GM12865 (cell line): ENCODE data around the gene HDAC7.

Experiments
- DNase-seq: peaks from one replicate; pipeline ENCODE4 v3.0.0; 2010; ENCODE audit warnings: low read depth
- H3K4me3 ChIP-seq: 2 replicates; pipeline ENCODE4 v1.5.1; 2011; ENCODE audit warnings: mild to moderate bottlenecking, low read depth, low read length, control low read depth
- TF ChIP-seq, protein P1 (sequence below): IDR thresholded peaks from 2 replicates; pipeline ENCODE4 v1.5.1; 2011; ENCODE audit warnings: low read length, control low read depth, low read depth, inconsistent platforms; ENCODE audit not compliant: insufficient read depth; ENCODE audit errors: missing control alignments

HDAC7 gene

DNA sequence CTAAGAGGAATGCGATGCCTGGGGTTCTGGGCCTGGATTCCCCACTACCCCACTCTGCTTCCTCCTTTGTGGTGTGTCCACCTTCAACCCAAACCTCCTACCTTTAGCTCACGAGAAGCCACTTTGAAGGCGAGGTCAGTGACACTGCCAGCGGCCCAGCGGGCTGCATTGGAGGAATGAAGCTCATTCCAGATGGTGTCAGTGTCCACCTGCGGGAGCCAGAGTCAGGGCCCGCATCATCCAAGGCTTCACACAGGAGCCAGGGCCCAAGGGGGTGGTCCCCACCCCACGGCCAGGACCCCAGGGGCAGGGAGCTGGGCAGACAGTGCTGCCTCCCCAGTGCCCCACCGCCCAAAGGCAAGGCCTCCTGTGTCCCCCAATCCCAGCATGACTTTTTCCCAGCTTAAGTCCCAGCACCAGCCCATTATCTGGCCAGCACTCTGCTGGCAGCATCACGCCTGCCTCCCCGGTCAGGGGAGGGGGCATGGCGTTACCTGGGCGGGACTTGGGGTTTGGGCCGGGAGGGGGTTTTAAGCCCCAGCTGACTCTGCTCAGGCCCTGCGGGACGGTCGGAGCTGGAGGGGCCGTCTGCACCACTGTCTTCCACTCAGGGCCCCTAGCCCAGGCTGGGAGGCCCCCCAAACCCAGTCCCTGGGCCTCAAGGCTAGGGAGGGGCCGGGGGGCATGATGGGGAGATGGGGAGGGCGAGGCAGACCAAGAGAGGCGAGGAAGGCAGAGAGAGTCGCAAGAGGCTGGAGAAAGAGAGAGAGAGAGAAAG lies 29.8 kb downstream of the HDAC7 start:
- no peak for DNase-seq
- TF ChIP-seq, protein P1, sequence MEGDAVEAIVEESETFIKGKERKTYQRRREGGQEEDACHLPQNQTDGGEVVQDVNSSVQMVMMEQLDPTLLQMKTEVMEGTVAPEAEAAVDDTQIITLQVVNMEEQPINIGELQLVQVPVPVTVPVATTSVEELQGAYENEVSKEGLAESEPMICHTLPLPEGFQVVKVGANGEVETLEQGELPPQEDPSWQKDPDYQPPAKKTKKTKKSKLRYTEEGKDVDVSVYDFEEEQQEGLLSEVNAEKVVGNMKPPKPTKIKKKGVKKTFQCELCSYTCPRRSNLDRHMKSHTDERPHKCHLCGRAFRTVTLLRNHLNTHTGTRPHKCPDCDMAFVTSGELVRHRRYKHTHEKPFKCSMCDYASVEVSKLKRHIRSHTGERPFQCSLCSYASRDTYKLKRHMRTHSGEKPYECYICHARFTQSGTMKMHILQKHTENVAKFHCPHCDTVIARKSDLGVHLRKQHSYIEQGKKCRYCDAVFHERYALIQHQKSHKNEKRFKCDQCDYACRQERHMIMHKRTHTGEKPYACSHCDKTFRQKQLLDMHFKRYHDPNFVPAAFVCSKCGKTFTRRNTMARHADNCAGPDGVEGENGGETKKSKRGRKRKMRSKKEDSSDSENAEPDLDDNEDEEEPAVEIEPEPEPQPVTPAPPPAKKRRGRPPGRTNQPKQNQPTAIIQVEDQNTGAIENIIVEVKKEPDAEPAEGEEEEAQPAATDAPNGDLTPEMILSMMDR, result no peak
- H3K4me3 ChIP-seq, result no peak overlapping the region

DNA sequence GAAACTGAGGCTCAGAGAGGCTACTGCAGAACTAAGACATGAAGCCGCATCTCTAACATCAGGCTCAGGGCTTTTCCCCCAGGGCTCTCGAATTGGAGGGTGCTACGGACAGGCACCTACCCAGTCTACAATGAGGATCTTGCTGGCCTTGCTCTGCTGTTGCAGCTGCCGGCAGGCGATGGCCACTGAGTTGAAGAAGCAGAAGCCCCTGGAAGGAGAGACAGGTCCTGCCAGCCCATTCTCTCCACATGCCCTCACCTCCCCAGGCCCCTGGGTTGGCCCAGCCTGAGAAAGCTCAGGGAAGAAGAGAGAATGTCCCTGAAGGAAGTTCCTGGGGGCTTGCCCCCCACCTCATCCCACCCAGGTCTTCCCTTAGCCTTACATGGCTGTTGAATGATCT lies 30.6 kb downstream of the HDAC7 start:
- no peak for DNase-seq
- no peak overlapping the region for H3K4me3 ChIP-seq
- TF ChIP-seq, protein P1, result no peak

DNA sequence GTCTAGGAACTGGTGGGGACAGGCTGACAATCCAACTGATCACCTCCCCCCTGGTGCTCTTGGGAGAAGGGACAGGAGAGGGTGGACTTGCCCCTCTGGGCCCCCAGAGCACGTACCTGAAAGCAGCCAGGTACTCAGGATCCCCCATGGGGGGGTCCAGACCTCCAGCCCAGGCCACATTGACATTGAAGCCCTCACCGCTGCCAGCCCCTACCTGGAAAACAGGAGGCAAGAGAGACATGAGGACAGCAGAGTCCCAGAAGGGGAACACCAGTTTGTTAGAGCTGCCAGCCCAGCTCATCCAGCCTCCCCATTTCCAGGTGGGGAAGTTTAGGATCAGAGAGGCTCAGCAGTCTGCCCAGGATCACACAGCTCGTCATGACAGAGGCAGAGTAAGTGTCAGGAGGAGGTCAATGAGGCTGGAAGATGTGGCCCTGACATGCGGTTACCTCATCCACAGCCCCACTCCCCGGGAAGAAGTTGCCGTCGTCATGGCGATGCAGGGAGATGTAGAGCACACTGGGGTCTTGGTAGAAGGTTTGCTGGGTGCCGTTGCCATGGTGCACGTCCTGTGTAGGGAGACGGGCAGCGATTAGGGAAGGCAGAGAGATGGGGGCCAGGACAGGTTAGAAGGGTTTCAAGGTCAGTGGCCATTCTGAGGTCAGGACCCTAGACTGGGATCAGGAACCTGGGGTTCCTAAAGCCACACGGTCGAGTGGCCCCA lies 31.9 kb downstream of the HDAC7 start:
- no peak for DNase-seq
- TF ChIP-seq, protein P1, result no peak
- H3K4me3 ChIP-seq, result no peak overlapping the region

DNA sequence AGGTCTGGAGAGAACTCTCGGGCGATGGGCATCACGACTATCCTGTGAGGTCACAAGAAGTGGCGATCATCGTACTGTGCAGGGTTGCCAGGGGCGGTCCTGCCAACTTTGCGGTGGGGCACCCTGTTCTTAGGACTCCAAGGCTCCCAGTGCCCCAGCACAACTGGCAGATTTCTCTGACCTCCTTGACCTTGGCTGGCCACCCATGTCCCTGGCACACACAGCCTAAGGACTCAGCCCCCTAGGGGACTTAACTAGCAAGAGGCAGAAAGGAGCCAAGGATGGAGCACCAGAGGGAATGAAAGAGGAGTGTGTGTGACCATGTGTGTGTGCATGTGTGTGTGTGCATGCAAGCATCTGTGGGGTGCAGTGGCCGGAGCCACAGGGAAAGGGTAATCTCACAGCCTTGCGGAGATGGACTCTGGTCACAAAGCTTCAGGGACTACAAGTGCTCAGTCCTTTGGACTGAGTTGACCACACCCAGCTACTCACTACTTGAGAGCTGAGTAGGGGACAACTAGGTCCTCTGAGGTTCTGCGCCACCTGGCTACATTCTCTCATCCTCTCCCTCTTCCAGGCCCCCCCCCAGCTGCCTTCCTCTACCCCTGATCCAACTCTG lies 32.9 kb downstream of the HDAC7 start:
- TF ChIP-seq, protein P1, result no peak
- no peak overlapping the region for H3K4me3 ChIP-seq
- DNase-seq, result no peak

DNA sequence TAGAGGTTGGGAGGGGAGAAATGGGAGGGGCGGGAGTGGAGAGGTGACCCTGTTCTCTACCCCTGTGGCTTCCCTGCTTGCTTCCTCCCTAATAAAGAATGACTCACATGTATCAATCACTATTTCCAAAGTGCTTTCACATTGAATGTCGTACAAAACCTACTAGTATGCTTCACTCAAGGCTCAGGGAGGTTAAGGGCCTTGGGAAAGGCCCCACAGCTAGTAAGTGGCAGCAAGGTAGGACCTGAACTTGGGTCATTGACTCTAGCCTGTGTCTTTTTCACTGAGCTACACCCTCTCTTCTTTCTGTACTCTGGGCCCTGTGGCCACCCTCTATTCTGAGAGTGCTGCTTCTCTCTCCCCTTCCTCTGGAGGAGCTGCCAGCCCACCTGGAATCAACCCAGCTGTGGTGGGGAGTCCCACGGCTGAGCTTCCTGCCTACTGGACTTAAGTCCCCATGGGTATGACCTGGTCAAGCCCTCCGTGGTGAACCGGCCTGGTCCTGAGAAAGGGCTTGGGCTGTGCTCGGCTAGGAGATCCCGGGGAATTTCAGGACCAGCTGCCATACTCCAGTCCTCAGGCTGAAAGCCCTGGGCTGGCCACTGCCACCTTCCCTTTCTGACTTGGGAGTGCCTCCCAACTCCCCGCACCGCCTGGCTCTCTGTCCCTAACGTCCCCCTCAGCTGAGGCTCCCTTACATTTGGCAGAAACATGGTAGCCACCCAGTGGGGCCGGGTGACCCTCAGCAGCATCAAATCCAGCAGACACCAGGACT lies 33.6 kb downstream of the HDAC7 start:
- DNase-seq, result no peak
- TF ChIP-seq, protein P1, result no peak
- no peak overlapping the region for H3K4me3 ChIP-seq

DNA sequence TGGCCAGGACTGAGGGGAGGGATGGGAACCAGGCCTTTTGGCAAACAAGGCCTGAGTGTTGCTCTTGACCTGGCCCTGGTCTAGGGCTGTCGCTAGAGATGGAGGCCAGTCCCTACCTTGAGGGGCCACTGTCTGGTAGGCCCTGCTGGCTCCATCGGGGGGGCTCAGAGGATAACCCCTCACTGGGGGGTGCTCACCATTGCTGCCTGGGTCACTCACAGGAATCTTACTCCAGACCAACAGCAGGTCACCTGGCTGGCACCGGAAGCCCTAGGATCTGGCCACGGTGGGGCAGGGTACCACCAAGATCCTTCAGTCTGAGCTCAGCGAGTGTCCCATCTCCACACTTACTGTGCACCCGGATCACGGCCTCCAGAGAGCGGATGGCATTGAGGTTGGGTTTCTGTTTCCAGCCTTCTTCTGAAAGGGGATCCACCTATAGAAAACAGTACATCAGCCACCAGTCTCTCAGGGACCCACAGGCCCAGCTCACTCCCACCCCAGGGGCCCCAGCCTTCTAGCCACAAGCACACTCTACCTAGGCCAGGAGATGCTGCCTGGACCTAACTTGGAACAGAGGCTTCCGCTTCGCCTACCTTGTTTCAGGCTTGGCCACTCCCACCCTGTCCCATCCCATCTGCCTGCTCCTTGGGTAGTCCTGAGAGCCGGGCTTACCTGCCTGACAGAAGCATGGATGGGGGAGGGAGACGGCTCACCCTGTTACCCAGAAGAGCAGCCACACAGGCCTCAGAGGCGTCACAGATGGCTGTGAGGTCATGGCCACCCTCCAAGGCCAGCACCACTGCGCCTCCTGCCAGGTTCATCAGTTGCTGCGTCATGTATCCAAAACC lies 34.4 kb downstream of the HDAC7 start:
- TF ChIP-seq, protein P1, result no peak
- no peak for DNase-seq
- no peak overlapping the region for H3K4me3 ChIP-seq
